ENCODE measurements around the gene SLFN12. TPM values are rescaled to one million over a fixed set of nuclear protein-coding genes. Genes with fewer than 3 reads are reported as not detected.
A peak's percentile ranks its signal among the peaks of the same experiment; 100 is the strongest.

SLFN12 gene
- total and polyA plus RNA-seq, 10 of the 15 experiments (the other 5 are each of a cell fraction or from before 2014, with no cell fraction given): 8.7 to 18.5 (median 13.4) TPM

- TF ChIP-seq SKIL (IDR thresholded peaks at IDR 0.05; ENCODE audit: low read depth, poor library complexity, severe bottlenecking) (peak; percentile 59), RELB (IDR thresholded peaks at IDR 0.05; ENCODE audit: low read depth) (peak; percentile 77), SPI1 (IDR thresholded peaks at IDR 0.05; ENCODE audit: borderline replicate concordance, insufficient read depth, low read depth, low read length) (peak; percentile 38; the same call in 1 of the 2 replicates), MEF2B (IDR thresholded peaks at IDR 0.05; ENCODE audit: partially characterized antibody, poor library complexity, severe bottlenecking) (peak; percentile 32), ETV6 (conservative IDR thresholded peaks at IDR 0.05 in 1 of 2, IDR thresholded peaks at IDR 0.05 in 1 of 2; ENCODE audit: borderline replicate concordance in 1 of 2, low read depth in 1 of 2) (no peak), REST (IDR thresholded peaks at IDR 0.05; ENCODE audit: low read depth, low read length) (no peak), GATAD2B (conservative IDR thresholded peaks at IDR 0.05; ENCODE audit: low read depth) (peak; percentile 86), PAX5 (IDR thresholded peaks at IDR 0.05; ENCODE audit: borderline replicate concordance, low read depth, low read length) (peak; percentile 58; the same call in 1 of the 2 replicates), POLR2AphosphoS2 (IDR thresholded peaks at IDR 0.05; ENCODE audit: low read depth, low read length) (peak; percentile 54; the same call in 1 of the 2 replicates), IKZF2 (IDR thresholded peaks at IDR 0.05) (peak; percentile 53 to 71; a peak in 3 of 4 replicates), CHD4 (IDR thresholded peaks at IDR 0.05) (0 out of 2 replicates have a peak, but pooled peaks have one; percentile 32), GABPA (IDR thresholded peaks at IDR 0.05; ENCODE audit: low read depth) (peak; percentile 81), SREBF2 (IDR thresholded peaks at IDR 0.05; ENCODE audit: low read length) (no peak), ZNF217 (IDR thresholded peaks at IDR 0.05) (no peak), BMI1 (IDR thresholded peaks at IDR 0.05; ENCODE audit: borderline replicate concordance) (no peak), ATF7 (IDR thresholded peaks at IDR 0.05; ENCODE audit: low read depth) (no peak), PKNOX1 (IDR thresholded peaks at IDR 0.05) (no peak), NR2F1 (conservative IDR thresholded peaks at IDR 0.05) (peak; percentile 71), STAT1 (conservative IDR thresholded peaks at IDR 0.05) (no peak)
These were observed 16.1 kb upstream of the SLFN12 start, which contains the start of gene SLFN13 (continued) for GRCh38 chr17:35448214-35448898.
